HG02970 (cell line): Measurements from ENCODE around the gene MRPS23.

Source experiments
- ATAC-seq: cut with Tn5 transposase; IDR thresholded peaks from one replicate; pipeline ENCODE4 v1.9.1; 2021; ENCODE audit warnings: mild to moderate bottlenecking, moderate library complexity, moderate number of reproducible peaks; ENCODE audit not compliant: unreplicated experiment, low FRiP score

Gene MRPS23

GRCh38 chr17:57842280-57842679, 7.6 kb downstream of the MRPS23 start:
- no peak for ATAC-seq

- ATAC-seq: no peak
Measured at GRCh38 chr17:57839571-57839923, 10.3 kb downstream of the MRPS23 start.

GRCh38 chr17:57838857-57839570, 10.8 kb downstream of the MRPS23 start:
- ATAC-seq: no peak

GRCh38 chr17:57838453-57838852, 11.4 kb downstream of the MRPS23 start:
- no peak for ATAC-seq

- ATAC-seq: no peak
Measured at GRCh38 chr17:57835333-57835900, 14.4 kb downstream of the MRPS23 start.

- ATAC-seq: no peak
Measured at GRCh38 chr17:57834146-57834741, 15.6 kb downstream of the MRPS23 start.

GRCh38 chr17:57833179-57833939, 16.5 kb downstream of the MRPS23 start:
- no peak for ATAC-seq

- no peak for ATAC-seq
Measured at GRCh38 chr17:57832314-57833178, 17.3 kb downstream of the MRPS23 start.

- no peak for ATAC-seq
Measured at GRCh38 chr17:57830880-57831279, 19.0 kb downstream of the MRPS23 start.

- no peak for ATAC-seq
Measured at GRCh38 chr17:57823469-57824401, 26.1 kb downstream of the MRPS23 start.

GRCh38 chr17:57819867-57820266, 30.0 kb downstream of the MRPS23 start:
- ATAC-seq: no peak

- ATAC-seq: no peak
Measured at GRCh38 chr17:57819285-57819684, 30.6 kb downstream of the MRPS23 start.

GRCh38 chr17:57818066-57818465, 31.8 kb downstream of the MRPS23 start:
- ATAC-seq: no peak

GRCh38 chr17:57817299-57817698, 32.5 kb downstream of the MRPS23 start:
- ATAC-seq: no peak

- ATAC-seq: no peak
Measured at GRCh38 chr17:57814421-57814820, 35.4 kb downstream of the MRPS23 start.

GRCh38 chr17:57811638-57812280, 38.1 kb downstream of the MRPS23 start:
- ATAC-seq: no peak

GRCh38 chr17:57810721-57811637, 38.9 kb downstream of the MRPS23 start:
- no peak for ATAC-seq

GRCh38 chr17:57809879-57810278, 40.0 kb downstream of the MRPS23 start:
- ATAC-seq: no peak
